ENCODE measurements around the gene ASCC1. TPM values are rescaled to one million over a fixed set of nuclear protein-coding genes. Genes with fewer than 3 reads are reported as not detected.
"Not testable (repeated sequence)": the region's sequence is repeated elsewhere in the genome, so short reads cannot be mapped to it uniquely, and the experiment has no call there.

ASCC1 gene
- polyA plus RNA-seq, 3 donors, result 41.3 to 47.0 (median 46.5) TPM

GRCh38 chr10:72254813-72255568 is 38.9 kb upstream of the ASCC1 start:
- peak in 4 of 11 donors; percentile 49 to 77 (median 71) for DNase-seq (ENCODE audit: extremely low read depth in 1 of 11, low read depth in 9 of 11, low spot score in 4 of 11)

GRCh38 chr10:72253578-72253977 is 37.5 kb upstream of the ASCC1 start:
- no peak for DNase-seq (ENCODE audit: extremely low read depth in 1 of 11, low read depth in 9 of 11, low spot score in 4 of 11)

- no peak for DNase-seq (ENCODE audit: extremely low read depth in 1 of 11, low read depth in 9 of 11, low spot score in 4 of 11)
These were observed 36.9 kb upstream of the ASCC1 start for GRCh38 chr10:72252972-72253371.

- DNase-seq (ENCODE audit: extremely low read depth in 1 of 11, low read depth in 9 of 11, low spot score in 4 of 11), result no peak
These were observed 35.6 kb upstream of the ASCC1 start for GRCh38 chr10:72251635-72252034.

GRCh38 chr10:72250666-72251065 is 34.6 kb upstream of the ASCC1 start:
- no peak for DNase-seq (ENCODE audit: extremely low read depth in 1 of 11, low read depth in 9 of 11, low spot score in 4 of 11)

GRCh38 chr10:72249176-72249862 is 33.2 kb upstream of the ASCC1 start:
- DNase-seq (ENCODE audit: extremely low read depth in 1 of 11, low read depth in 9 of 11, low spot score in 4 of 11), result not testable (repeated sequence)

GRCh38 chr10:72248468-72249151 is 32.5 kb upstream of the ASCC1 start:
- peak in 1 of 11 donors; percentile 37 for DNase-seq (ENCODE audit: extremely low read depth in 1 of 11, low read depth in 9 of 11, low spot score in 4 of 11)

GRCh38 chr10:72245949-72246525 is 30.0 kb upstream of the ASCC1 start:
- no peak for DNase-seq (ENCODE audit: extremely low read depth in 1 of 11, low read depth in 9 of 11, low spot score in 4 of 11)

GRCh38 chr10:72244573-72245038 is 28.5 kb upstream of the ASCC1 start:
- DNase-seq (ENCODE audit: extremely low read depth in 1 of 11, low read depth in 9 of 11, low spot score in 4 of 11), result no peak

- peak in 5 of 11 donors; percentile 48 to 81 (median 65) for DNase-seq (ENCODE audit: extremely low read depth in 1 of 11, low read depth in 9 of 11, low spot score in 4 of 11)
These were observed 27.9 kb upstream of the ASCC1 start for GRCh38 chr10:72243822-72244437.

GRCh38 chr10:72242675-72243074 is 26.6 kb upstream of the ASCC1 start:
- DNase-seq (ENCODE audit: extremely low read depth in 1 of 11, low read depth in 9 of 11, low spot score in 4 of 11), result no peak

GRCh38 chr10:72241691-72242252 is 25.7 kb upstream of the ASCC1 start:
- no peak for DNase-seq (ENCODE audit: extremely low read depth in 1 of 11, low read depth in 9 of 11, low spot score in 4 of 11)

GRCh38 chr10:72240371-72240770 is 24.3 kb upstream of the ASCC1 start:
- DNase-seq (ENCODE audit: extremely low read depth in 1 of 11, low read depth in 9 of 11, low spot score in 4 of 11), result no peak

GRCh38 chr10:72239409-72239808 is 23.3 kb upstream of the ASCC1 start:
- DNase-seq (ENCODE audit: extremely low read depth in 1 of 11, low read depth in 9 of 11, low spot score in 4 of 11), result no peak

- DNase-seq (ENCODE audit: extremely low read depth in 1 of 11, low read depth in 9 of 11, low spot score in 4 of 11), result no peak
These were observed 22.5 kb upstream of the ASCC1 start for GRCh38 chr10:72238392-72239175.

- no peak for DNase-seq (ENCODE audit: extremely low read depth in 1 of 11, low read depth in 9 of 11, low spot score in 4 of 11)
These were observed 19.6 kb upstream of the ASCC1 start for GRCh38 chr10:72235544-72236279.

- no peak for DNase-seq (ENCODE audit: extremely low read depth in 1 of 11, low read depth in 9 of 11, low spot score in 4 of 11)
These were observed 18.6 kb upstream of the ASCC1 start for GRCh38 chr10:72234560-72235095.
